ENCODE data around the gene LIMS3.
"Not testable (repeated sequence)": the region's sequence is repeated elsewhere in the genome, so short reads cannot be mapped to it uniquely, and the experiment has no call there.

The LIMS3 gene

DNA sequence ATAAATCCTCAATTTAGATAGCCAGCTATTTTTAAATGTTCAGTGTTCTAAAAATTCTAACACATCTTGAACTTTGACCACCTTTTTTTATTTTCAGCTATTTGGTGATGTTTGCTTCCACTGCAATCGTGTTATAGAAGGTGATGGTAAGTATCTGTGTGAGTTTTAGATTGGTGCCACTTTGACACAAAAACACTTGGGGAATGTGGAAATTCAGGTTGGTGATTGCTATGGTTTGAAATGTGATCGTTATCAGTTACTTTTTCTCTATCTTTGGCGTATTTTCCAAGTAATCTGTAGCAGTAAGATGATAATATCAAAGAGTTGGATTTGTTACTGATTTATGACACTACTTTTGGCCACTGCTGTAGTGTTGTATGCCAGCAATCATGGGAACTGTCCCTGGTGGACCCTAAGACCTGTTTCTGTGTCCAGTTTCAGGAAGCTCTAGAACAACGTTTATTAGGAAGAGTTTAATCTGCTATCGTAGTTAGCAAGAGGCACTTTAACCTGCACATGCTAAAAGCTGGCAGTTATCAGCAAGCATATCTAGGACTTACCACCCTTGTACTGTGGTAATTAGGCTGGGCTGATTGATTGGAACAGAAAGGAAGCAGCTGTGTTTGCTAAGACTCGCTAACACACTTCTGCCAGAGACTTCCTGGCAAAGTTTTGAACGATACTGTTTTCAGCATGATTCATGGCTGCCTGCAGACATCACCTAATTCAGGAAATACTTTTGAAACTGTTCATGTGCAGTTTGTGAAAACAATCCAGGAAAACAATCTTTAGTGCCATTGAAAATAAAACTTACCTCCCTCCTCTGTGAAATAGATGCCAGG is 23.3 kb downstream of the LIMS3 start:
- not testable (repeated sequence) for DNase-seq (ENCODE audit: low read depth); H3K4me3 ChIP-seq (ENCODE audit: low read depth, low read length)

DNA sequence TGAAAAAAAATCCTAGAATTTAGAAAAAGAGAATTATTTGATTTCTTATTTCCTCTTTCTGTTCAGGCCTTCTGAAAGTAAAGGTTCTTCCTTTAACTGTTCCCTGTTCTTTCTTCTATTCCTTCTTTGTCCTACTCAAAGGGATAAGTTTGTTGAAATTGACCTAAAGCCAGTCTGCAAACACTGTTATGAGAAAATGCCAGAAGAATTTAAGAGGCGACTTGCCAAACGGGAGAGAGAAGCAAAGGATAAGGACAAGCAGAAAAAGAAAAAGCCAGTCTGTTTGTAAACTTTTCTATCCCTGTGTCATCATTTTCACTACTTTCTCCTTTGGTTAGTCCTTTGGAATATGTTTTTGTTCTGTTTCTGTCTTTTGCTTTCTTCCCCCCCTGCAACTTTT is 26.0 kb downstream of the LIMS3 start:
- not testable (repeated sequence) for DNase-seq (ENCODE audit: low read depth)

DNA sequence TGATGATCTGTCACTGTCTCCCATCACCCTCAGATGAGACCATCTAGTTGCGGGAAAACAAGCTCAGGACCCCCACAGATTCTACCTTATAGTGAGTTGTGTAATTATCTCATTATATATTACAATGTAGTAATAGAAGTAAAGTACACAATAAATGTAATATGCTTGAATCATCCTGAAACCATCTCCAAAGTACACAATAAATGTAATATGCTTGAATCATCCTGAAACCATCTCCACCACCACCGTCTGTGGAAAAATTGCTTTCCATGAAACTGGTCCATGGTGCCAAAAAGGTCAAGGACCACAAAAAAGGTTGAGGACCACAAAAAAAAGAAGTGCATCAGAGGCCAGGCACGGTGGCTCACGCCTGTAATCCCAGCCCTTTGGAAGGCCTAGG is 29.3 kb downstream of the LIMS3 start:
- DNase-seq (ENCODE audit: low read depth); H3K4me3 ChIP-seq (ENCODE audit: low read depth, low read length): not testable (repeated sequence)

More for the DNA sequence above, 26.0 kb downstream of the LIMS3 start:
- H3K4me3 ChIP-seq (ENCODE audit: low read depth, low read length): not testable (repeated sequence)

DNA sequence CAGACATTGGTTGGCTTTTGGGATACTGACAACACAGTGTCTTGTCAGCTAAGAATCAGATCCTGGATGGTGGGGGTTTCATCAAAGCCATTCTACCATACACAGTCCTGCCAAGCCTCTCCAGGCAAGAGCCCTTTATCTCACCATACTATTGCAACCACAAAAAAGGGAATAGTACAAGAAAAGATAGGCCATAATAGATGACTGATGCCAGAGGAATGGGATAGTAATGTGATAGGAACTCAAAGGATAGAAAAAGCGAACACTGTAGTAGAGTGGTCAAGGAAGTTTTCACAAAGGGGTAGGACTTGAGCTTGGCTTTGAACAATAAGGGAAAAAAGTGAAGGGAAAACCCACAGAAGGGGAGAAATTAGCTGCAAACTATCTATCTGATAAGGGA is 30.7 kb downstream of the LIMS3 start:
- not testable (repeated sequence) for H3K4me3 ChIP-seq (ENCODE audit: low read depth, low read length); DNase-seq (ENCODE audit: low read depth)

DNA sequence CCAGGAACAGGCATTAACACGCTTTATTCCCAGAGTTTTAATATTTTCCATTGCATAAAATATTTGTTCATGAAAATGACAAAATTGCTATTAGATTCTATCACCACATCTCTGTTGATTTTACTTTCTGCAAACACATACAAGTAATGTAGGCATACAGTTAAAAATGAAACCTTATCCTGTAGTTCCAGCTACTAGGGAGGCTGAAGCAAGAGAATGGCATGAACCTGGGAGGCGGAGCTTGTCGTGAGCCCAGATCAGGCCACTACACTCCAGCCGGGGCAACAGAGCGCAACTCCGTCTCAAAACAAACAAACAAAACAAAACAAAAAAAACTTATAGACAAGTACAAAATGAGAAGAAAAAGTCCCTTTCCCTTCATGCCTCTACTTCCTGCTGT is 38.0 kb downstream of the LIMS3 start:
- H3K4me3 ChIP-seq (ENCODE audit: low read depth, low read length); DNase-seq (ENCODE audit: low read depth): not testable (repeated sequence)

DNA sequence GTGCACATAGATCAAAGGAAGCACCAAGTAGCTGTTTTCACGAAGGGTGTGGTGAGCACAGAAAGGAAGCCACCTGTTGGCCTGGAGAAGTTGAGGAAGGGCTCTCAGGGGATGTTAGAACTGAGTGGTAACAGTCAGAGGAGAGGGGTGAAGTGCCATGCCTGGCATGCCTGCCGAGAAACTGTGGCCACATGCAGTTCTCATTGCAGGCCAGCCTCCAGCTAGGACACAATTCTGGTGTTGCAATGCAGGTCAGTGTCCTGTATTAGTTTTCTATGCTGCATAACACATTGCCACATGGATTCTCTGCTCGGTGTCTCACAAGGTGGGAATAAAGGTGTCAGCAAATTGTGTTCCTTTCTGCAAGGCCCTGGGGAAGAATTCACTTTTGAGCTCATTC is 46.9 kb downstream of the LIMS3 start:
- not testable (repeated sequence) for H3K4me3 ChIP-seq (ENCODE audit: low read depth, low read length)

DNA sequence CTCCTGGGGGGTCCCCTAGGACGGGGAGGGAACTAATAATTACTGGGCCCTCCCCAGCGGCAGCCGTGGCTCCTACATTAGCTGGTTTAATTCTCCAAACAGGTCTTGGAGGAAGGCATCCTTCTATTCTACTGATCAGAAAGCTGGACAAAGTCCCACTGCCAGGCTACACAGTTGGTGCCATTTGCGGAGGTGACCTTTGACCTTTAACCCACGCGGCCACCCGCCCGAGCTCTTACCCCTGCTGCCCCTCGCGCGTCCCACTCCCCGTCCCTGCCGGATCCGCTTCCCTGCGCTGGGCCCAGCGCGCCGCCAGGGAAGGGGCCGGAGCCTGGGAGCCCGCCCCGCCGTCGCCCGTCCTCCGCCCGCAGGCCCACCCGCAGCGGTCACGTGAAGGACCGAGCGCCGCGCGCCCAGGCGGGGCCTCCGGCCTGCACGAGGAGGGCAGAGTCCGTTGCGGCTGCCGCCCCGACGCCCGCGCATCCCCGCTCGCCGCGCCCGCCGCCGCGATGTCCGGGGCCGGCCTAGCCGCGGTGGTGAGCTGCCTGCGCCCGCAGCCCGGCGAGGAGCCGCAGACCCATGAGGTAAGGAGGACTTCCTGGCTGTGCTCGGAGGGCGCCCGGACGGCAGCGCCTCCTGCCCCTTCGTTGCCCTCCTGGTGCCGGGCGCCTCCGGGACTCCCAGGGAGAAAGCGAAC is 48.9 kb downstream of the LIMS3 start:
- not testable (repeated sequence) for DNase-seq (ENCODE audit: low read depth); H3K4me3 ChIP-seq (ENCODE audit: low read depth, low read length)

More for the DNA sequence above, 46.9 kb downstream of the LIMS3 start:
- not testable (repeated sequence) for DNase-seq (ENCODE audit: low read depth)

DNA sequence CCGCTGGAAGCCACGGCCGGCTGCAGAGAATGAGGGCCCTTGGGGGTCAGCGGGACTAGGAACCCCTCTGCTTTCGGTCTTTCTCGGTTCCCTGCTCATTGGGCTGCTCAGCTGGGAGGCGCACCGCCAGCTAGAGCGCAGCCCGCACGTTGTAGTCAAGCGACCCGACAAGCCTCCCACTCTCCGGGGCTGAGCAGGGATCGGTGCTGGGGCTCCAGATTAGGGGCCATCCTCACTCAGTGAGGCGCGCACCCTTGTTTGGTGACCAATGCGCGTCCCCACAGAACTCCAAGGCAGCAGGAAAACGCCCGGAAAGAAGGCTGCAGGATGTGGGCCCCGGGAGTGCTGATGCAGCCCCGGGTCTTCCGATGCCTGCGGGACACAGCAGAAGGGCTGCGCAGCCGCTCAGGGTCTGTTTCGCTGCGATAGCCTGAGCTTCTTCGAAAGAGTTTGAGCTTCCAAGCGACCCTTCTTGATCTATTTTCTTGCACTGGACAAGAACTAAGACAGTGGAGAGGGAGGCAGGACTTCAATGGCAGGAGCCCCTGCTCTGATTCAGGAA is 49.6 kb downstream of the LIMS3 start:
- H3K4me3 ChIP-seq (ENCODE audit: low read depth, low read length); DNase-seq (ENCODE audit: low read depth): not testable (repeated sequence)

DNA sequence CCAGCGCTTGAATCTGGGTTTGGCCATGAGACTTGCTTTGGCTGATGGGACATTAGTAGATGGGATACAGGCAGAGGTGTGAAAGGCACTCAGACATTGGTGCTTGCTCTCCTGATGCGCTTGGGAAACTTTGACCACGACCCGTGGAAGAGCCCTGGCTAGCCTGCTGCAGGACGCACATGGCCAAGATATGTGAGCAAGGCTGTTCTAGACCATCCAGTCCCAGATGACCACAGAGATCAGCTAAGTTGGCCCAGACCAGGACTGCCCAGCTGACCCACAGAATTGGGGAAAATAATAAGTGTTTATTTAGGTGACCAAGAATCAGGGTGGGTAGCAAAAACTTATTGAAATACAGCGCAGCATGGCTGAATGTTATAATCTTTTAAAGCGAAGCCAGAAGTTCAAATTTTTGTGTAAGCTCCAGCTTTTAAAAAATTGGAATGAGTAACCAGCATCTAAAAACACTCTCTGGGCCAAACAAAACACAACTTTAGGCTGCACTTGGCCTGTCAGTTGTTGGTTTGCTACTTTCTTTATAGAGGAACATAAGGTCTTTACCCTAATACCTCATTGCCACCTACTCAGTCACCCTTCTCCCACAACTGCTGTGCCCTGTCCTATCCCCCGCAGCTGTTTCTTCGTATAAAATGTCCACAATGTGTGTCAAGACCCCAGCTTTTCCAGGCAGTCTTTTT is 51.8 kb downstream of the LIMS3 start:
- not testable (repeated sequence) for H3K4me3 ChIP-seq (ENCODE audit: low read depth, low read length); DNase-seq (ENCODE audit: low read depth)

DNA sequence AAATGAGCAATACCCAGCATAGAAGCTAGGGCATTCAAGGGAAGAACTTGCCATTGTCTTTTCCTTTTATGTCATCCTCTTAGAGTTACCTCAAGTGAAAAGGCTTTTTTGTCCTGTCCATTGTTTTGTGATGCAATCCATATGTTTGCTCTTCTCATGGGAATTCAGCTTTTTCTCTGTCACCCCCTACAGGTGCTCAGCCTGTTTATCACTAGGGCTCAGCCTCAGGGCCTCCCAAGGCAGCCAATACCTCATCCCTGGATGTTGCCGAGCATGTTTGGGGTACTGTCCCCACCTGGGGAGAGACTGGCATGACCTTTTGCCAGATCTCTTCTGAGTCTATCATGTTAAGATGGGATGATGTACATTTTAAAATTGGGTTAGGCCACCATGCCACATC is 65.5 kb downstream of the LIMS3 start:
- H3K4me3 ChIP-seq (ENCODE audit: low read depth, low read length); DNase-seq (ENCODE audit: low read depth): not testable (repeated sequence)

DNA sequence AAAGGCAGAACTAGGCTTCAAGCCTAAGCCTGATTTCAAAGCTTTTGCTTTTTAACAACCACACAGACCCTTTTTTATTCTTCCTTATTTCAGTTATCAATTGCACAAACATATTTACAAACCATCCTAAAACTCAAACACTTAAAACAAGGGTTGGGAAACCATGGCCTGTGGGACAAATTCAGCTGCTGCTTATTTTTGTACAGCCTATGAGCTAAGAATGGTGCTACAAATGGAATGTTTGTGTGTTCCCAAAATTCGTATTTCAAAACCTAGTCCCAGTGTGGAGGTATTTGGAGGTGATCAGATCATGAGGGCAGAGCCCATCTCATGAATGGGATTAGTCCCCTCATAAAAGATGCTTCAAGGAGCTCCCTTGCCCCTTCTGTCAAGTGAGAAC is 67.0 kb downstream of the LIMS3 start:
- not testable (repeated sequence) for H3K4me3 ChIP-seq (ENCODE audit: low read depth, low read length); DNase-seq (ENCODE audit: low read depth)

DNA sequence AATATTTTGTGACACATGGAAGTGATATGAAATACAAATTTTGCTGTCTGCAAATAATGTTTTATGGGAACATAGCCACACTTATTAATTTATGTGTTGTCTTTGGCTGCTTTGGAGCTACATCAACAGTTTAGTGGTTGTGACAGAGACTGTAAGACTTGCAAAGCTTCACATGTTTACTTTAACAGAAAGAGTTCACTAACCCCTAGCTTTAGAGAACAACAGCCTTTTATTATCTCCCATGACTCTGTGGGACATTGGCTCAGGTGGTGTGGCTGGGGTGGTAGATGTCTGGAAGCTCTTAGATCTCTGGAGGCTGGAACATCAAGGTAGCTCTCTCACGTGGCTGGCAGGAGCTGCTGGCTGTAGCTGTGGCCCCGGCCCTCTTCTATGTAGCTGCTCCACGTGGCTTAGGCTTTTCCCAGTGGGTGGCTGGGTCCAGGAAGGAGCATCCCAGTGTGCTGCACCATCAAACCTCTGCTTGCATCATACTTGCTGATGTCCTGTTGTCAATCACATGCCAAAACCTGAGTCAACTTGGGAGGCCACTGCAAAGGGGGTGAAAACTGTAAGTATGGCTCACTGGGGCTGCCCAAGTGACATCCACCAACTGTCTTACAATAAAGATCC is 67.7 kb downstream of the LIMS3 start:
- DNase-seq (ENCODE audit: low read depth): not testable (repeated sequence)

DNA sequence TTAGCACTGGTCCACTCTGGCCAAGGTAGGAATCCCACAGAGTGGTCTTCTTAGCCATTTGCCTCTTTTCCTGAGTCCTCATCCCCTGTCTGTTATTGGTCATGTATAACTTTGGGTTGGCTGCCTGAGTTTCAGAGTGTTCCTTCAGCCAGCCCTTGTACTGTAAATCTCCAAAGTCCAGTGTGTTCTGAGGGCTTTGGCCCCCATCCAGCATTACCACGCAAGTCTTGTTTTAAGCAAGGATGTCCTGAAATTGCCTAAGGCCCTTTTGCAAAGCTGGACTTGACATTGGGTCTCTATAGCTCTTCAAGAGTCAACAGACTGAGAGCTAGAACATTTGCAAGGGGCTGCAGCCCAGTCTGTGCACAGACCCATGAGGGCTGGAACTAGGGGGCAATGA is 68.4 kb downstream of the LIMS3 start:
- not testable (repeated sequence) for H3K4me3 ChIP-seq (ENCODE audit: low read depth, low read length); DNase-seq (ENCODE audit: low read depth)

More for the DNA sequence above, 67.7 kb downstream of the LIMS3 start:
- H3K4me3 ChIP-seq (ENCODE audit: low read depth, low read length): not testable (repeated sequence)

DNA sequence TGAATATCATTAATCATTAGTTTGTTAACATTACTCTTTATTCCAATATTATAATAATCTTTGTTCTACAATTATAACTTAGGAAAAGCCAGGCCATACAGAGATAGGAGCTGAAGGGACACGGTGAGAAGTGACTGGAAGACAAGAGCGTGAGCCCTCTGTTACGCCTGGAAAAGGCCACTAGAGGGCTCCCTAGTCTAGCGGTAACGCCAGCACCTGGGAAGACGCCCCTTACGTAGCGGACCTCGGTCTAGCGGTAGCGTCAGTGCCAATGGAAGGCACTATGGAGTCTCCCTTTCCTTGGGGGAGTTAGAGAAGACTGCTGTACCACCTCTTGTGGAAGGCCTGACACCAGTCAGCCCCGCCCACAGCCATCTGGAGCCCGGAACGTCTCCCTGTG is 71.4 kb downstream of the LIMS3 start:
- H3K4me3 ChIP-seq (ENCODE audit: low read depth, low read length); DNase-seq (ENCODE audit: low read depth): not testable (repeated sequence)

DNA sequence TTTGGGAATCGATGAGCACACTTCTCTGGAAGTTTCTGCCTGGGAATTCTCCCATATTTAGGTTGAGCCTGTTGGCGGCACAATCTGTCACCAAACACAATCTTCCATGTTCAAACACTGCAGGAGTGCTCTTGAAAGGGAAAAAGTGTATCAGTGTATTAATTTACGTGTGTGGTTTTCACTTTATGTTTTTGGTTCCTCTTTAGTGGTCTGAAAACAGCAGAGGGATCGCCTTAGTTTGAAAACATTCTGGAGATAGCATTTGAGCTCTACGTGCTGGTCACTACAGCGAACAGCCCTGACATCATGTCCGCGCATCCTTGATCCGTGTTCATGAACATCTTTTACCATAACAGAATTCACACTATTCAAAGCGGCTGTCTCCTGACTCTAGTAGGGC is 73.2 kb downstream of the LIMS3 start:
- H3K4me3 ChIP-seq (ENCODE audit: low read depth, low read length); DNase-seq (ENCODE audit: low read depth): not testable (repeated sequence)
